GM21717 (cell line): ENCODE results near the gene CST1.
"Not testable (repeated sequence)": the region's sequence is repeated elsewhere in the genome, so short reads cannot be mapped to it uniquely, and the experiment has no call there.

ENCODE experiments used
- ATAC-seq: cut with Tn5 transposase; IDR thresholded peaks from one replicate; pipeline ENCODE4 v1.9.1; 2021; ENCODE audit warnings: mild to moderate bottlenecking, moderate library complexity; ENCODE audit not compliant: unreplicated experiment

CST1 gene, protein sequence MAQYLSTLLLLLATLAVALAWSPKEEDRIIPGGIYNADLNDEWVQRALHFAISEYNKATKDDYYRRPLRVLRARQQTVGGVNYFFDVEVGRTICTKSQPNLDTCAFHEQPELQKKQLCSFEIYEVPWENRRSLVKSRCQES

DNA sequence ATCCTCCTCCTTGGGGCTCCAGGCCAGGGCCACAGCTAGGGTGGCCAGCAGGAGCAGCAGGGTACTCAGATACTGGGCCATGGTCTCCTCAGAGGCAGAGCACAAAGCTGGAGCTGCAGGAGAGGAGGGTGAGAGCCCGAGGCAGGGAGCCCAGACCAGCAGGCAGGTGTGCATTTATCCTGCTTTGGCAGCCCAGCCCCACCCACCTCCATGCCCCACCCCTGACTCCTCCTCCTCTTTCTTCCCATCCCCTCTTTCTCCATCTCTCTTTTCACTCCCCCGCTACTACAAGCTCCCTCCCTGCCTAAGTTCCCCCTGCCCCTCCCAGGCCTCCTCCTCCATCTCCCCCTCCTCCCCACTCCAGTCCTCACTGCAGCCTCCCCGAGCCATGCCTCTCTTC is at the start of gene CST1:
Gene CST1, minus strand, starts transcription at position 150 of the 400 bp plus-strand sequence. Its CDS starts 69 bp downstream, at position 81.
- not testable (repeated sequence) for ATAC-seq

DNA sequence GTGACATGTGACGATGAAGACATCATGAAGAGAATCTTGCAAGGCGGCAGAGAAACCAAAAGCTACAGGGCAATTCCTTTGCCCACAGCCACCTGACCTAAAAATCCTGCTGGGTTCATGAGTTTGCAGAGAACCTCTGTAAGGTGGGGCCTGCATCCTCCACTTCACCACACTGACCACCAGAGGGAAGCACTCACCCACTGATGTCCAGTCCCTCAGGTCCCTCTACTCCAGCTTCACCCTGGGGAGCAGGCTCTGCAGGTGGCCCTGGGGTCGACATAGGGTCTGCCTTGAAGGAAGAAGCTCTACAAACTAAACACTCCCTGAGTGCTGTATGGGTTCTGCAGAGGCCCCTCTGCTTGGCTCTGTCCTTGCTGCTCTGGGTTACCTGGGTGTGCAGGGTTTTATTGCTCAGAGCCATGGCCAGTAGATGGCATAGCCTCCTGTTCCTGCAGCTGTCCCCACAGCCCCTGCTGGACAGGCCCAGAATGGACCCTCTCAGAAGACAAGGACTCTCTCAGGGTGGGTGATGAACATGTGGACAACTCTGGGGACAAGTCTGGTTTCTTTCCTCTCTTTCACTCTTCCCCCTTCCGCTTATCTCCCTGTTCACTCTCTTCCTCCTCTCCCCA is 48.6 kb upstream of the CST1 start:
- ATAC-seq, result not testable (repeated sequence)

DNA sequence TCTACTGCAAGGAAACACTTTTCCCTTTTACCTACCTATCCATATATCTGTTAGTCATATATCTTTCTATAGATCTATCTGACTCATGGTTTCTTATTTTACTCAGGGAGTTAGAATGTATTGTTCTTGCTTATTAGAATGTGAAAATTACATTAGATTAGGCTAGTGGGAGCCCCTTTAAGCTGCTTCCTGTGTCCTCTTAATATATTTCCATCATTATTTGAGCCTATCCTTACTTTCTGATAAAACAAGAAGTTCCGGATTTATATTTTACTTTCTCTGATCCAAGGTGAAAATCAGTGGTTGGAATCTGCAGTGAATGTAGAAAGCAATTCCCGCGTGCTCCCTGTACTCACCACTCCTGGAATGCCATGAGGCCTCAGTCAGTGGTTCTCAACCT is 44.8 kb upstream of the CST1 start:
- no peak for ATAC-seq

DNA sequence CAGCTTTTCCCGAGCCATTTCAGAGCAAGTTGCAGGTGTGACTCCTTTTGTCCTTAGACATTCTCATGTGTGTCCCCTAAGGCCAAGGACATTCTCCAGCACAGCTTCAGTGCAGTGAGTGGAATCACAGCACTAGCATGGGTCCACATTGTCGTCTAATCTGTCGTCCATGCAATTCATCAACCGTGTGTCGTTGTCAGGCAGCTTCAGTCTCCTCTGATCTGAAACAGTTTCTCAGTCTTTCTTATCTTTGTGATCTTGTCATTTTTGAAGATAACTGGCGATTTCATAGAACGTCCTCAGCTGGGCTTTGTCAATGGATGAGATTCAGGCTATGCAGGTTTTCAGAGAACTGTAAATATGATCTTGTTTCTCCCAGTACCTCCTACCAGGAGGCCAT is 44.1 kb upstream of the CST1 start:
- ATAC-seq, result no peak

- no peak for ATAC-seq
Measured at GRCh38 chr20:23794065-23794464, 43.3 kb upstream of the CST1 start.

GRCh38 chr20:23783447-23783846 is 32.7 kb upstream of the CST1 start:
- no peak for ATAC-seq

DNA sequence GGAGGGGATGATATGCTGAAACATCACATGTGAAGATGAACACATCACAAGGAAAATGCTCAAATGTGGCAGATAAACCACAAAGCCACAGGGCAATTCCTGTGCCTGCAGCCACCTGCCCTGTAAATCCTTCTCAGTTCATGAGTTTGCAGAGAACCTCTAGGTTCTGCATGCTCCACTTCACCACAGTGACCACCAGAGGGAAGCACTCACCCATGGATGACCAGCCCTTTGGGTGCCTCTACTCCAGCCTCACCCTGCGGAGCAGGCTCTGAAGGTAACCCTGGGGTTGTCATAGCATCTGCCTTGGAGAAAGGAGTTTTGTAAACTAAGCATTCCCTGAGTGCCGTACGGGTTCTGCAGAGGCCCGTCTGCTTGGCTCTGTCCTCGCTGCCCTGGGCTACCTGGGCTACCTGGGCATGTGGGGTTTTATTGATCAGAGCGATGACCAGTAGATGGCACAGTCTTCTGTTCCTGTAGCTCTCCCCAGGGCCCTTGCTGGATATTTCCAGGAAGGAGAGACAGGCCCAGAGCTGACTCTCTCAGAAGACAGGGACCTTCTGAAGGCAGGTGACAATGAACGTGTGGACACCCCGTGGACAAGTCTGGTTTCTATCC is 31.7 kb upstream of the CST1 start:
- ATAC-seq, result no peak

- ATAC-seq, result not testable (repeated sequence)
Measured at GRCh38 chr20:23778676-23779075, 27.9 kb upstream of the CST1 start.

GRCh38 chr20:23777380-23777779 is 26.6 kb upstream of the CST1 start:
- ATAC-seq, result not testable (repeated sequence)

- ATAC-seq, result no peak
Measured at GRCh38 chr20:23776067-23776771, 25.5 kb upstream of the CST1 start.

GRCh38 chr20:23774081-23774480 is 23.3 kb upstream of the CST1 start:
- ATAC-seq, result no peak

DNA sequence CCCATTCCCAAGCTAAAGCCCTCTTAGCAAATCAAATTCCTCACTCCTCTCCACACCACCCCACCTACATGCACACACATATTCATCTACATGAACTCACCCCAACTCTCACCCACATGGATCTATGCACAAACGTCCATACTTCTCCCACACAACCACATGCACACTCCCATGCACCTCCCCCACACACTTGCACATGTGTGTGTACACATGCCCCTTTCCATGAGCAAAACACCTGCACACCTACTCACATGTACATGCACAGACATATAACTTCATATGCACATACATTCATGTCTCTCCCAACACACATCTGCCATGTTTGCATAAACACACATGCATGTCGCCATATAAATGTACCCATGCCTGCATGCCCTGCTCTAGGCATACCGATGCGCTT is 22.8 kb upstream of the CST1 start:
- no peak for ATAC-seq

GRCh38 chr20:23773127-23773526 is 22.4 kb upstream of the CST1 start:
- no peak for ATAC-seq

DNA sequence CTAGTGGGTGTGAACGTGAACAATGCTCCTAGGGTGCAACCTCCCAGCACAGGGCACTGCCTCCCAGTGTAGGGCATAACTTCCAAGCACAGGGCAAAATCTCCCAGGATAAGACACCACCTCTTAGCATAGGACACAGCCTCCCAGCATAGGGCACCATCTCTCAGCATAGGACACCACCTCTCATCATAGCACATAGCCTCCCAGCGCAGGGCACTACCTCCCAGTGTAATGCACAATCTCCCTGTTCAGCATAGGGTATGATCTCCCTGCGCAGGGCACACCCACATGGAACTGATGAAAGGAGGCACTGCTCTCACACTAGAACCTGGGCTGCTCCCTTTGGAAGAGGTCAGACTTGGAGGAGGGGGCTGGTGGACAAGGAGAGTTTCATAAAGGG is 21.3 kb upstream of the CST1 start:
- no peak for ATAC-seq

GRCh38 chr20:23770384-23770783 is 19.6 kb upstream of the CST1 start:
- no peak for ATAC-seq

GRCh38 chr20:23768520-23768919 is 17.8 kb upstream of the CST1 start:
- not testable (repeated sequence) for ATAC-seq

DNA sequence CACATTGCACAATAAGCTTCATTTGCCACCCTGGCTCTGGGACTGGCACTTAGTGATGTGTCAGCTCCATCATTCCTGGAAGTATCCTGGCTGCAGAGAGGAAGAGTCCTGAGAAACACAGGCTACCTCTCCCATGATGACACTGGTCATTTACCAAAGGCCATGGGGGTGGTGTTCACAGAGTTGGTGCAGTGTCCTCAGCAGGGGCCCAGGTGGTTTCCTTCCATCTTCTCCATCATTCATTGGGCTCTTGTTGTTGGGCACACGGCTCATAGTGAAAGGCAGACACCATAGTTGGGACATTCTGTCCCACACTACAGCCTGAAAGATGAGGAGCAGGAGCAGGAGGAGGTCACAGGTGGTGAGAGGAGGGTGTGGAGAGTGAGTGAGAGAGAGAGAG is 15.8 kb upstream of the CST1 start:
- ATAC-seq, result no peak

DNA sequence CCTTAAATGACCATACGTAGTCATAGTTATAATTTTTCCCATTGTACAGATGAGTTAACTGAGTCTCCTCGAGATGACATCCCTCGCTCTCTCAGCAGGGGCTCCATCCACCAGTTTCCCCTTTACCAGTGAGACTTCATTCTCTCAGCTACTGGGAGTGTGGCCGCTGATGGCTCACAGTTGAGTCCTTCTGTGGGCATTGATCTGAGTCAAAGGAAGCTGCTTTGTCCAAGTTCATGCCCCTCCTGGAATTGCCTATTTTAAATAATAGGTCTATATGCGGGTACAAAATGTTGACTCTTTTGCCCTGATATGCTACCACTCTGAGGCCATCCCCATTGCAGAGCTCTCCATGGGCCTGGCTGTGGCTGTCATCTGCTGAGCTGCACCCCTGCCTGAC is 14.8 kb upstream of the CST1 start:
- no peak for ATAC-seq

DNA sequence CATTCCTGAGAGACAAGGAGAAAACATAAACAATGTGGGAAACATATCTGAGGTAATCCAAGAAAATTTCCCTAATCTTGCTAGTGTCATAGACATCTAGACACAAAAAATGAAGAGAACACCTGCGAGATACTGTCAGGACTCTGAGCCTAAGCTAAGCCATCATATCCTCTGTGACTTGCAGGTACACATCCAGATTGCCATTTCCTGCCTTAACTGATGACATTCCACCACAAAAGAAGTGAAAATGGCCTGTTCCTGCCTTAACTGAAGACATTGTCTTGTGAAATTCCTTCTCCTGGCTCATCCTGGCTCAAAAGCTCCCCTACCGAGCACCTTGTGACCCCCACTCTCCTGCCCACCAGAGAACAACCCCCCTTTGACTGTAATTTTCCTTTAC is 13.9 kb upstream of the CST1 start:
- ATAC-seq, result not testable (repeated sequence)

GRCh38 chr20:23763345-23763744 is 12.6 kb upstream of the CST1 start:
- no peak for ATAC-seq

GRCh38 chr20:23759306-23759940 is 8.7 kb upstream of the CST1 start:
- ATAC-seq, result no peak
